ENCODE results near the gene PWP2. TPM values are rescaled to one million over a fixed set of nuclear protein-coding genes. Genes with fewer than 3 reads are reported as not detected.
"Not testable (repeated sequence)": the region's sequence is repeated elsewhere in the genome, so short reads cannot be mapped to it uniquely, and the experiment has no call there.

Gene PWP2
- total and polyA plus RNA-seq, 4 donors = 3.6 to 20.4 (median 9.6) TPM

DNA sequence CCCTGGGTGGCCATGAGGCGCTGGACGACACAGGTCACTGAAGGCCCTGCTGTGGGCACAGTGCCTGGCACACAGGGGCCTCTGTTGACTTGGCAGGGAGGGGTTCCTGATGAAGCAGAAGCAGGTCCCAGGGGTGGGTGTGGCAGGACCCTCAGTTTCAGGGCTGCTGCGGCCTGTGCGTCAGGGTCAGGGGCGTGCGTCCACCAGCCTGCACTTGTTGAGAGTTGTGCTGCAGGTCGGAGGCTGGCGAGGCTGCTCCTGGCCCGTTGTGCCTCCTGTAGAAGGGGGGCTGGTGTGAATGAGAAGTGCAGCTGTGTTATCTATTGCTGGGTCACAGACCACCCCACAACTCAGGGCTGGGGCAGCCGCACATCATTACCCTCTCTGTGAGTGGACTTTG lies 35.3 kb downstream of the PWP2 start:
- not testable (repeated sequence) for ATAC-seq (ENCODE audit: insufficient read depth, low FRiP score); H3K9me3 ChIP-seq (ENCODE audit: control insufficient read depth in 4 of 4, insufficient read depth in 3 of 4, low read length in 3 of 4); DNase-seq; H3K4me3 ChIP-seq; H3K36me3 ChIP-seq (ENCODE audit: control insufficient read depth in 4 of 4, insufficient read depth in 4 of 4, low read length in 4 of 4); H3K4me1 ChIP-seq (ENCODE audit: control insufficient read depth in 5 of 5, insufficient read depth in 5 of 5, low read length in 5 of 5); H3K9ac ChIP-seq (ENCODE audit: insufficient read depth in 1 of 2, low read length in 2 of 2); H3K27ac ChIP-seq (ENCODE audit: low read depth in 1 of 2, low read length in 1 of 2); H3K27me3 ChIP-seq (ENCODE audit: control insufficient read depth in 3 of 3, insufficient read depth in 3 of 3, low read length in 2 of 3)
- WGBS, 2 donors = 80% methylated on average over 1 of the region's 10 CpGs; no CpG with 5 or more reads in 1 of the 2 donors

DNA sequence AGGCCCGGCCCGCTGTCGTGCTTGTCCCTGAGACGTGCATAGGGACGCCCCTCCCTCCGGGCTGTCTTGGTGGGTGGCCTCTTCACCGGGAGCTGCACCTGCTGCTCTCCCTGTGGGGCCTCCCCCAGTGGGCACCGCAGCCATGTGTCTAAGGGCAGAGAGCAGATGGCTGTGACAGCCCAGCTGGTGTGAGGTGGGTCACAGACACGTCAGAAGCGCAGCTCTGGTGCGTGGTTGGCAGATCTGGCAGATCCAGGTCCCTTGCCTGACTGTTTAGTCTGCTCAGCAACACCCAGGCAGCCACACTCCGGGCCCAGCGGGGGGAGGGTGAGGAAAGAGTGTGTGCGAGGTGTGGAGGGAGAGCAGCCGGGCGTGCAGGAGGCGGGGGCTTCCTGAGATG lies 36.2 kb downstream of the PWP2 start:
- not testable (repeated sequence) for H3K9me3 ChIP-seq (ENCODE audit: control insufficient read depth in 4 of 4, insufficient read depth in 3 of 4, low read length in 3 of 4); H3K36me3 ChIP-seq (ENCODE audit: control insufficient read depth in 4 of 4, insufficient read depth in 4 of 4, low read length in 4 of 4); ATAC-seq (ENCODE audit: insufficient read depth, low FRiP score); H3K9ac ChIP-seq (ENCODE audit: insufficient read depth in 1 of 2, low read length in 2 of 2); H3K4me1 ChIP-seq (ENCODE audit: control insufficient read depth in 5 of 5, insufficient read depth in 5 of 5, low read length in 5 of 5); H3K27me3 ChIP-seq (ENCODE audit: control insufficient read depth in 3 of 3, insufficient read depth in 3 of 3, low read length in 2 of 3); H3K27ac ChIP-seq (ENCODE audit: low read depth in 1 of 2, low read length in 1 of 2); H3K4me3 ChIP-seq; DNase-seq
- WGBS, 2 donors = no CpG with 5 or more reads among the region's 17 CpGs

DNA sequence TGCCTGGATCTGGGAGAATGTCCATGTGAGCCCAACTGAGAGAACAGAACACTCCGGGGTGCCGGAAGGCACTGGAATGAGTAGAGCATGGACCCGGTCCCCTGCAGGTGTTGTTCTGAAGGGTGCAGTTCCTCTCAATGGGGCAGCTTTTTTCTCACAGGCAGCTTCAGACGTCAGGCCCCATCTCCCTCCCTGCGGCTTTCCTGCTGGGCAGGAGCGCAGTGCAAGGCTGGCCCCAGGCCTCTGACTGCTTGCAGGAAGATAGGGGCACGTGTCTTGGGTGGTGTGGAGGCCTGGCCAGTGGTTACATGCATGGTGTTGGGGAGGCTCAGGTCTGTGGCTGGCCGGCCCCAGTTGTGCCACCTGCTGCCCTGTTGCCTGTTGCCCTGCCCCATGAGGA lies 36.8 kb downstream of the PWP2 start:
- ATAC-seq (ENCODE audit: insufficient read depth, low FRiP score); H3K4me3 ChIP-seq; H3K27me3 ChIP-seq (ENCODE audit: control insufficient read depth in 3 of 3, insufficient read depth in 3 of 3, low read length in 2 of 3); H3K9ac ChIP-seq (ENCODE audit: insufficient read depth in 1 of 2, low read length in 2 of 2); H3K9me3 ChIP-seq (ENCODE audit: control insufficient read depth in 4 of 4, insufficient read depth in 3 of 4, low read length in 3 of 4); DNase-seq; H3K4me1 ChIP-seq (ENCODE audit: control insufficient read depth in 5 of 5, insufficient read depth in 5 of 5, low read length in 5 of 5); H3K36me3 ChIP-seq (ENCODE audit: control insufficient read depth in 4 of 4, insufficient read depth in 4 of 4, low read length in 4 of 4); H3K27ac ChIP-seq (ENCODE audit: low read depth in 1 of 2, low read length in 1 of 2): not testable (repeated sequence)
- WGBS, 2 donors = no CpG with 5 or more reads among the region's 8 CpGs

DNA sequence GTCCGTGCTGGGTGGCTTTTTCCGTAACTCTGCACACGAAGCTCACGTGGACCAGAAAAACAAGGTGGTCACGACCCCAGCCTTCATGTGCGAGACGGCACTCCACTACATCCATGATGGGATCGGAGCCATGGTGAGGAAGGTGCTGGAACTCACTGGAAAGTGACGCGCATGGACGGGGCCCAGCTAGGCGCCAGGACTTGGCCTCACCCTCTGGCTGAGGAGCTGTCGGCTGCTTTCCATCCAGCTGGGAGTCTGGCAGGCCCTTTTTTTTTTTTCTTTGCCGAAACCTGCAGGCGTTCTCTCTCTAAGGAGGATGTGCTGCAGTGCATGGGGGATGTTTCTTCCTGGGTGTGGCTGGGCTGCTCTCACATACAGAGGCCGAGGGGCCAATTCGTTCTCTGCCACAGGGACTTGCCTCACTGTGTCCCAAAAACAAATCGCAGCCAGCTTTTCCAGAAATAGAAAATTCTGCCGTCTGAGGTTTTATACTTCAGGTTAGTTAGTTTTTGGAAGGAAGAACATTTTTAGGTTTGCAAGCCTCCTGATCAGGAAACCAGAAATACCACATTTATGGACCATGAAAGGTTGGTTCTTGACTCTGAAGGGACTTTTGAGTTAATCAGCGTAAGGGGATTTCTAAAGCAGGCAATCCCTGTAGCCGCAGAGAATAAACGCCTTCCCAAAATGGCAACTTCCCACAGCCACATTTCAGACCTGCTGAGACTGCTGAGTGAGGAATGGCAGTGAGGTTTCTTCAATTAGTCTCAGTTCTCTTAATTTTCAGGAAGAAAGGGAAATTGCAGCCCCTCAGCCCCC lies 37.8 kb downstream of the PWP2 start:
- no CpG with 5 or more reads among the region's 22 CpGs for WGBS, 2 donors
- H3K27ac ChIP-seq (ENCODE audit: low read depth in 1 of 2, low read length in 1 of 2); H3K27me3 ChIP-seq (ENCODE audit: control insufficient read depth in 3 of 3, insufficient read depth in 3 of 3, low read length in 2 of 3); ATAC-seq (ENCODE audit: insufficient read depth, low FRiP score); DNase-seq; H3K9ac ChIP-seq (ENCODE audit: insufficient read depth in 1 of 2, low read length in 2 of 2); H3K9me3 ChIP-seq (ENCODE audit: control insufficient read depth in 4 of 4, insufficient read depth in 3 of 4, low read length in 3 of 4); H3K4me3 ChIP-seq; H3K36me3 ChIP-seq (ENCODE audit: control insufficient read depth in 4 of 4, insufficient read depth in 4 of 4, low read length in 4 of 4); H3K4me1 ChIP-seq (ENCODE audit: control insufficient read depth in 5 of 5, insufficient read depth in 5 of 5, low read length in 5 of 5): not testable (repeated sequence)

DNA sequence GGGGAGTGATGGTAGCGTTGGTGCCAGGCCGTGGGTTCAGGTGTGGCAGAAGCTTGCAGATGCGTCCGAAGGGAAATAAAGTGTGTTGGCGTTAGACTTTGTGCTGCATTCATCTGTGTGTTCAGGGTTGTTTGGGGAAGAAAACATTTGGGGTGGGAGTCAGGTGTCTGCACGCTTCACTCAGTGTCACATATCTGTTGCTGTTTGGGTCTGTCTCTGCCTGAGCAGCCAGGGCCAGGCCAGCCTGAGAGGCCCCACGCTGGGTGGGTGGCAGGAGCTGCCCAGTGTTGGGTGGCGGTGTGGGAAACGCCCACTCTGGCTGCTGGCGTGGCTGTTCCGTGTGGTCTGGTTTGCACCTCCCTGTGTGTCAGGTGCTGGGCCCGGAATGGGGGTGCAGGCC lies 38.4 kb downstream of the PWP2 start:
- not testable (repeated sequence) for H3K9me3 ChIP-seq (ENCODE audit: control insufficient read depth in 4 of 4, insufficient read depth in 3 of 4, low read length in 3 of 4); H3K27me3 ChIP-seq (ENCODE audit: control insufficient read depth in 3 of 3, insufficient read depth in 3 of 3, low read length in 2 of 3); H3K4me1 ChIP-seq (ENCODE audit: control insufficient read depth in 5 of 5, insufficient read depth in 5 of 5, low read length in 5 of 5); DNase-seq; H3K9ac ChIP-seq (ENCODE audit: insufficient read depth in 1 of 2, low read length in 2 of 2); H3K4me3 ChIP-seq; H3K27ac ChIP-seq (ENCODE audit: low read depth in 1 of 2, low read length in 1 of 2); H3K36me3 ChIP-seq (ENCODE audit: control insufficient read depth in 4 of 4, insufficient read depth in 4 of 4, low read length in 4 of 4); ATAC-seq (ENCODE audit: insufficient read depth, low FRiP score)
- WGBS, 2 donors = no CpG with 5 or more reads among the region's 12 CpGs

DNA sequence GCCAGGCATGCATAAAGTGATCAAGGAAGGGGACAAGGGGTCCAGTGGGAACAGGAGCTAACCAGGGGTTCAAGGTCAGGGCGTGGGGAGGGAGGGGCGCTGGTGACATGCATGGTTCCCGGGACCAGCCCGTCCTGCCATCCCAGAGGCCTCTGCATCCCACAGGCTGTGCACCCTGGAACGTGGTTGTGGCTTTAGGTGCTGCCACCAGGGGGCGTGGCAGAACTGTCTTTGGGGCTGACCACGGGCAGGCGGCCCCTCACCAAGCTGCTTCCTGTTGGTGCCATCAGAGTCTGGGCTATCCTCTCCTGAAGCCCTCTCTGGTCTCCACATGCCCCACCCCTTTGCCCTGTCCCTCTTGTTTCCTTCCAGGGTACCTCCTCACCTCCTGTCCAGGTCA lies 39.9 kb downstream of the PWP2 start:
- not testable (repeated sequence) for H3K4me1 ChIP-seq (ENCODE audit: control insufficient read depth in 5 of 5, insufficient read depth in 5 of 5, low read length in 5 of 5); H3K9me3 ChIP-seq (ENCODE audit: control insufficient read depth in 4 of 4, insufficient read depth in 3 of 4, low read length in 3 of 4); DNase-seq; H3K9ac ChIP-seq (ENCODE audit: insufficient read depth in 1 of 2, low read length in 2 of 2); H3K36me3 ChIP-seq (ENCODE audit: control insufficient read depth in 4 of 4, insufficient read depth in 4 of 4, low read length in 4 of 4); H3K27ac ChIP-seq (ENCODE audit: low read depth in 1 of 2, low read length in 1 of 2); H3K27me3 ChIP-seq (ENCODE audit: control insufficient read depth in 3 of 3, insufficient read depth in 3 of 3, low read length in 2 of 3); H3K4me3 ChIP-seq
- no CpG with 5 or more reads among the region's 8 CpGs for WGBS, 2 donors
- ATAC-seq (ENCODE audit: insufficient read depth, low FRiP score) = peak; percentile 81

DNA sequence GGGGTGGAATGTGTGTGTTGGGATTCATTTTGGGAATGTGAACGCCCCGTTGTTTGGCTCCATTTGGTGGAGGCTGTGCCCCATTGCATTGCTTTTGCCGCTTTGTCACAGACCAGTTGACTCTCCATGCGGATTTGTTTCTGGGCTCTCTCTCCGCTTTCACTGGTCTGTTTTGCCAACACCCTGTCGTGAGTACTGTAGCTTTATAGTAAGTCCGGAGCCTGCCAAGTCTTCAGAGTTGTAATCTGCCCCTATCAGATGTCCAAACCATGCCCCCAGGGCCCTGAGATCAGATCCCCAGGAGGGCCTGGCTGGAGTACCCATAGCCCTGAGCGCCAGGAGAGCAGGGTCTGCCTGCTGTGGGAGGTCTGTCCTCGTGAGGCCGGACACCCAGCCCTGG lies 43.1 kb downstream of the PWP2 start:
- H3K9me3 ChIP-seq (ENCODE audit: control insufficient read depth in 4 of 4, insufficient read depth in 3 of 4, low read length in 3 of 4); ATAC-seq (ENCODE audit: insufficient read depth, low FRiP score); H3K4me3 ChIP-seq; H3K36me3 ChIP-seq (ENCODE audit: control insufficient read depth in 4 of 4, insufficient read depth in 4 of 4, low read length in 4 of 4); H3K4me1 ChIP-seq (ENCODE audit: control insufficient read depth in 5 of 5, insufficient read depth in 5 of 5, low read length in 5 of 5); H3K27ac ChIP-seq (ENCODE audit: low read depth in 1 of 2, low read length in 1 of 2); H3K27me3 ChIP-seq (ENCODE audit: control insufficient read depth in 3 of 3, insufficient read depth in 3 of 3, low read length in 2 of 3); H3K9ac ChIP-seq (ENCODE audit: insufficient read depth in 1 of 2, low read length in 2 of 2); DNase-seq: not testable (repeated sequence)
- WGBS, 2 donors = 100% methylated on average over 1 of the region's 10 CpGs; no CpG with 5 or more reads in 1 of the 2 donors

DNA sequence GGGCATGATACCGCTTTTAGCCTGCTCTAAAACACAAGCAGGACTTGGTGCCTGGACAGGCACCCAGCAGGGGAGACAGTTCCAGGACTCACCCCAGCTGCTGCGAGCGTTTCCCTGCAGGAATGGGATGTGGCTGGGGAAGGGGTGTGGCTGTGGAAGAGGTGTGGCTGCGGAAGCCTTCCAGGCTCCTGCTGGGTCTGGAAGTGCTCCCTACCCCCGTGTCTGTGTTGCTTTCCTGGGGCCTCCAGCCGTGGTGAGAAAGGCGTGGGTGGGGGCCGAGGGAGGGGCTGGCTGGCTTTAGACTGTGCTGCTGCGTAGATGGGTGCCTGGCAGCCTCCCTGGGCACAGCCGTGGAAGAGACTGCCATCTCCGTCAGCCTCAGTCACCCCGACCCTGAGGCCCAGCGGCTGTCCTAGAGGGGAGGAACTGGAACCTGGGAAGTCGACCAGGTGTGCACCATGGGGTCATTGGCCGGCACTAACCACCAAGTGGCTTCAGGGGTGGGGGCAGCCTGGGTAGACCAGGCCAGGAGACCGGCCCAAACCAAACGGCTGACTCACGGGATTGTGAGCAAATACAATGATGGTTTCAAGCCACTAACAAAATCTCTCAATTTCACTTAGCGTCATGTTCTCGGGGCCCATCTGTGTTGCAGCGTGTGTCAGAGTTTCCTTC lies 46.2 kb downstream of the PWP2 start:
- not testable (repeated sequence) for H3K9ac ChIP-seq (ENCODE audit: insufficient read depth in 1 of 2, low read length in 2 of 2); H3K27ac ChIP-seq (ENCODE audit: low read depth in 1 of 2, low read length in 1 of 2); H3K4me1 ChIP-seq (ENCODE audit: control insufficient read depth in 5 of 5, insufficient read depth in 5 of 5, low read length in 5 of 5); DNase-seq; H3K27me3 ChIP-seq (ENCODE audit: control insufficient read depth in 3 of 3, insufficient read depth in 3 of 3, low read length in 2 of 3); H3K9me3 ChIP-seq (ENCODE audit: control insufficient read depth in 4 of 4, insufficient read depth in 3 of 4, low read length in 3 of 4); H3K36me3 ChIP-seq (ENCODE audit: control insufficient read depth in 4 of 4, insufficient read depth in 4 of 4, low read length in 4 of 4); H3K4me3 ChIP-seq; ATAC-seq (ENCODE audit: insufficient read depth, low FRiP score)
- no CpG with 5 or more reads among the region's 21 CpGs for WGBS, 2 donors

All from lung (tissue), 10 donors.